Activated T-helper 2 cell treated with anti-CD3 and anti-CD28 coated beads, Interferon-gamma antibody, Interleukin-2, Interleukin-4, amounts not matched to agents 10 μg/mL and 5 μg/mL and 100 μg/mL, durations not matched to agents 14 hours and 24 hours and 36 hours (primary cell): ENCODE results near the gene DSG3. TPM values are rescaled to one million over a fixed set of nuclear protein-coding genes. Genes with fewer than 3 reads are reported as not detected.

Source experiments
- DNase-seq: peaks from one replicate; pipeline ENCODE4 v3.0.0; 2021; ENCODE audit warnings: low spot score
- H3K27ac Mint-ChIP-seq: one replicate; pipeline ENCODE4 v1.8.0; 2021; ENCODE audit warnings: mixed read lengths
- H3K27me3 Mint-ChIP-seq: one replicate; pipeline ENCODE4 v1.8.0; 2021; ENCODE audit warnings: low read depth, mixed read lengths
- H3K36me3 Mint-ChIP-seq: one replicate; pipeline ENCODE4 v1.8.0; 2021; ENCODE audit warnings: low read depth, mixed read lengths
- H3K4me1 Mint-ChIP-seq: one replicate; pipeline ENCODE4 v1.8.0; 2021; ENCODE audit warnings: low read depth, mixed read lengths
- H3K4me3 Mint-ChIP-seq: one replicate; pipeline ENCODE4 v1.8.0; 2021; ENCODE audit warnings: low read depth, mild to moderate bottlenecking, moderate library complexity, mixed read lengths
- H3K9me3 Mint-ChIP-seq: one replicate; pipeline ENCODE4 v1.8.0; 2021; ENCODE audit warnings: mixed read lengths
- intact Hi-C: fragments of 100-400 bp; cut with micrococcal nuclease; formaldehyde crosslinking; loops from one replicate; pipeline ENCODE4 v1.15.1; 2023
- total RNA-seq: library from RNA; stranded (reverse); gene quantifications from 2 replicates; pipeline ENCODE4 v1.2.3, GENCODE V29; 2022

DSG3 gene, protein sequence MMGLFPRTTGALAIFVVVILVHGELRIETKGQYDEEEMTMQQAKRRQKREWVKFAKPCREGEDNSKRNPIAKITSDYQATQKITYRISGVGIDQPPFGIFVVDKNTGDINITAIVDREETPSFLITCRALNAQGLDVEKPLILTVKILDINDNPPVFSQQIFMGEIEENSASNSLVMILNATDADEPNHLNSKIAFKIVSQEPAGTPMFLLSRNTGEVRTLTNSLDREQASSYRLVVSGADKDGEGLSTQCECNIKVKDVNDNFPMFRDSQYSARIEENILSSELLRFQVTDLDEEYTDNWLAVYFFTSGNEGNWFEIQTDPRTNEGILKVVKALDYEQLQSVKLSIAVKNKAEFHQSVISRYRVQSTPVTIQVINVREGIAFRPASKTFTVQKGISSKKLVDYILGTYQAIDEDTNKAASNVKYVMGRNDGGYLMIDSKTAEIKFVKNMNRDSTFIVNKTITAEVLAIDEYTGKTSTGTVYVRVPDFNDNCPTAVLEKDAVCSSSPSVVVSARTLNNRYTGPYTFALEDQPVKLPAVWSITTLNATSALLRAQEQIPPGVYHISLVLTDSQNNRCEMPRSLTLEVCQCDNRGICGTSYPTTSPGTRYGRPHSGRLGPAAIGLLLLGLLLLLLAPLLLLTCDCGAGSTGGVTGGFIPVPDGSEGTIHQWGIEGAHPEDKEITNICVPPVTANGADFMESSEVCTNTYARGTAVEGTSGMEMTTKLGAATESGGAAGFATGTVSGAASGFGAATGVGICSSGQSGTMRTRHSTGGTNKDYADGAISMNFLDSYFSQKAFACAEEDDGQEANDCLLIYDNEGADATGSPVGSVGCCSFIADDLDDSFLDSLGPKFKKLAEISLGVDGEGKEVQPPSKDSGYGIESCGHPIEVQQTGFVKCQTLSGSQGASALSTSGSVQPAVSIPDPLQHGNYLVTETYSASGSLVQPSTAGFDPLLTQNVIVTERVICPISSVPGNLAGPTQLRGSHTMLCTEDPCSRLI
- not detected in 2 replicates for total RNA-seq

DNA sequence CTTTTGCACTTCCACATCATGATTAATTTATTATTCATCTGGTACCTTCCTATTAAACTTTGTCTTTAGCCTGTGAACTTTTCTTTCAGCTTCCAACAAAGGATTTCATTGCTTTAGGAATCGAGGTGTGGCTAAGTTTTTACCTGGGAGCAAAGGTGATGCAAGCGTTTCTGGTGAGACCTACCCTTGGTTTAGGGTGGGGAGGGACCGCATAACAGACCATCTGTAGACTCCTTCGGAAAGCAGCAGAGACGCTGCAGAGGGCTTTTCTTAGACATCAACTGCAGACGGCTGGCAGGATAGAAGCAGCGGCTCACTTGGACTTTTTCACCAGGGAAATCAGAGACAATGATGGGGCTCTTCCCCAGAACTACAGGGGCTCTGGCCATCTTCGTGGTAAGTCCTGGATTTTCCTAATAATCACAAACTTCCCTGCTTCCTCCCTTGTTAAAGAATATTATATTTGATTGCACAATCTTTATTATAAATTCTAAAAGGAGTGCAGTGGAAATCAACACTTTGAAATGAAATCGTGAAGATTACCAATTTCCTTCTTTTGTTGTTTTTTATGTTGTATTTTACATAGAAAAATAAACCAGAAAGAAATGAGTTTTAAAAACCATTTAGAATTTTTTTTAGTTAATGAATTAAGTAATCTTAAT, at the start of gene DSG3:
DSG3 (plus strand) TSS at position 212 of the 662 bp plus-strand sequence; CDS start at position 349, 137 bp downstream.
- Mint-ChIP-seq H3K9me3 (no peaks in the 10 kb centered on the region), H3K4me3 (no peak within 1 kb of the TSS), H3K27ac (no peak within 1 kb of the TSS), H3K36me3 (no peaks in the 10 kb centered on the region), H3K27me3 (no peaks in the 10 kb centered on the region), H3K4me1 (no peaks in the 10 kb centered on the region)
- no peak for DNase-seq
- intact Hi-C loops: no loop called here

DNA sequence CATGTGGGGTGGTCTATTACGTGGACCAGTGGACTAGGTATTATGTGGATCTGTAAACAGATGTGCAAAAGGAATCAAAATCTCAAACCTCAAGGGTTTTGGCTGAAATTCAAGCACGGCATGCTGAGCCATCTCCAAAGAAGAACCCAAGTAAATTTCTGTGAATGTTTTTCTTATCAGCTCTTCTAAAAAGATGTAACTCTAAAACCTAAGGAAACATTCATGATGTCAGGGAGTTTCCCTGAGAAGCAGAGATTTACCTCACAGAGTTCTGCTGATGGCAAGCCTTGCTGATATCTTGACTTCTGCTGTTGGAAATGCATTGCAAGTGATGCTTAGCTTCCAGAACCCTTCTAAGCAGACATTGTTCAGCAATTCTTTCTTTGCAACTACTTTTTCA, 49.4 kb upstream of the DSG3 start:
- Mint-ChIP-seq H3K4me3 (no peak overlapping the region), H3K27me3 (no peaks in the 10 kb centered on the region), H3K27ac (no peak overlapping the region), H3K9me3 (no peaks in the 10 kb centered on the region), H3K36me3 (no peaks in the 10 kb centered on the region), H3K4me1 (no peaks in the 10 kb centered on the region)
- intact Hi-C loops: no loop called here
- no peak for DNase-seq

DNA sequence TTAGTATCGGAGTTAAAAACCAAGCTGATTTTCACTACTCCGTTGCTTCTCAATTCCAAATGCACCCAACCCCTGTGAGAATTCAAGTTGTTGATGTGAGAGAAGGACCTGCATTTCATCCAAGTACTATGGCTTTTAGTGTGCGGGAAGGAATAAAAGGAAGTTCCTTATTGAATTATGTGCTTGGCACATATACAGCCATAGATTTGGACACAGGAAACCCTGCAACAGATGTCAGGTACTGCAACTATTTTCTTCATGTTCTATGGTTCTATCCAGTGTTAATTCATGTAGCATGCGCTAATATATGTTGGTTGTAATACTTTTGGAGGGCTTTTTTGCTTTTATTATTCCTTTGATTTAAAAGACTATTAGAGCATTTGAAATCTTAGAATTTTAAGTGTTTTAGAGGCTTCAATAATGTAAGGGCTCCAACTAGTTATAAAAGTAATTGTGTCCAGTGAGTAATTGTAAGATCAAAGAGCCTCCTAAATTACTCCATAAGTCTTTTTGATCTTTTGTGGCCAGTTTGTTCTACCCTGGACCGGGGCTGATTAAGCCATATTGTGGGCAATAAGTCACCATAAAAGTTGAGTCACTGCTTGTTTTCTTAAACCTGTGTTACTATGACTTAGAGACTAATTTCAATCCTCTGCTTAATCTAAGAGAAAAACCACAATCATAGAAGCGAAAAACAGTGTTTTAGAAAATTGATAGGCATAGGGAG, 48.1 kb upstream of the DSG3 start:
- Mint-ChIP-seq H3K36me3 (no peaks in the 10 kb centered on the region), H3K9me3 (no peaks in the 10 kb centered on the region), H3K27me3 (no peaks in the 10 kb centered on the region), H3K4me3 (no peak overlapping the region), H3K27ac (no peak overlapping the region), H3K4me1 (no peaks in the 10 kb centered on the region)
- intact Hi-C loops: no loop called here
- no peak for DNase-seq

DNA sequence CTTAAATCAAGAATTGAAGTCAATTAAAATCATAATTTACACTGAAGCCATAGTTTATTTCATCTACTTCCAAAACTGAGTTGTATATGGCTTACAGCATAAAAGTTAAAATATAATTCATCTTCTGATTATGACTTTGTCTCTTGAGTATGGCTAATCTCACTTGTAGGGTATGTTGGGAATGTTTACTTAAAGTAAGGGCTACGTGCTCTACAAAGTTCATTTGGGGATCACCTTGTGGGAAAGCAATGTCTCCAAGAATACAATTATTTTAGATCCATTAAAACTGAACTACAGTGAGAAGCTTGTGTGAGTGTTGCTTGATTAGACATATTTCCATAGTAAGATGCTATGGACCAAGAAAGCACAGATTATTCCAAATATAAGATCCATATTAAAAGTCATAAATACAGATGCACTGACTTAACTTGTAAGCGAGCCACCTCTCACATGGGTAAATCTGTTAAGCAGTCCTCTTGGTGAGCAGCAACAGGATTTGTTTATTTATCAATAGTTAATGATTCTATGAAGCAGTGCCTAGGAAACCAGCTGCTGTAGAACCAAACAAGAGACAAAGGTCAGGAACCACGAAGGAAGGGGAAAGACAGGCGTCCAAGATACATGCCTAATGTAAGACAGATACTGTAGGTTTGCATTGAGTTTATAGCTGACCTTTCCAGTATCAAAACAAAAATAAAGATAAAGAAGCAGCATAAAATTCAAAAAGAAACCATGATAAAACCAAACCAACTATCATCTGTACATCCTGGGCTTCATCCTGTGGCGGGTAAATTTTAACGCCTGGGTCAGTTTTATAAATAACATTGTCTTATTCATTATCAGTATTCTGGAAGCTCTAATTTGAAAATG, 46.1 kb upstream of the DSG3 start:
- Mint-ChIP-seq H3K4me3 (no peak overlapping the region), H3K9me3 (no peaks in the 10 kb centered on the region), H3K27ac (no peak overlapping the region), H3K36me3 (no peaks in the 10 kb centered on the region), H3K4me1 (no peaks in the 10 kb centered on the region), H3K27me3 (no peaks in the 10 kb centered on the region)
- DNase-seq: no peak
- intact Hi-C loops: no loop called here

DNA sequence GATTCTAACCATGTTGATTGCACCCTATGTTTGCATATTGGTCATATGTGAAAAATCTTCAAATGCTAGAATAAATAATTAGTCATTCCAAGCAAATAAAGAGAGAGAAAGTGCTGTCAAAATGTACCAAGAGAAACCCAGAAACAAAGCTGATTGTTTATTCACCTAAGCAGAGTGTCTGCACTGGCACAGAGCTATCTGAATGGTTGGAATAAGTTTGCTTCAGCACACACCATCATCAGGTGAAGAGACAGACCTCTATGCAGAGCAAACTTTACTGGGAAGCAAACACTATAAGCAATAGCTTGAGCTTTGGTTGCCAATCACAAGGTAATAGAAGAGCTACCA, 45.5 kb upstream of the DSG3 start:
- no peaks in the 10 kb centered on the region for H3K36me3 Mint-ChIP-seq
- no peak overlapping the region for H3K27ac Mint-ChIP-seq
- H3K4me3 Mint-ChIP-seq: no peak overlapping the region
- H3K4me1 Mint-ChIP-seq: no peaks in the 10 kb centered on the region
- H3K9me3 Mint-ChIP-seq: no peaks in the 10 kb centered on the region
- no peak for DNase-seq
- intact Hi-C loops: no loop called here
- H3K27me3 Mint-ChIP-seq: no peaks in the 10 kb centered on the region

DNA sequence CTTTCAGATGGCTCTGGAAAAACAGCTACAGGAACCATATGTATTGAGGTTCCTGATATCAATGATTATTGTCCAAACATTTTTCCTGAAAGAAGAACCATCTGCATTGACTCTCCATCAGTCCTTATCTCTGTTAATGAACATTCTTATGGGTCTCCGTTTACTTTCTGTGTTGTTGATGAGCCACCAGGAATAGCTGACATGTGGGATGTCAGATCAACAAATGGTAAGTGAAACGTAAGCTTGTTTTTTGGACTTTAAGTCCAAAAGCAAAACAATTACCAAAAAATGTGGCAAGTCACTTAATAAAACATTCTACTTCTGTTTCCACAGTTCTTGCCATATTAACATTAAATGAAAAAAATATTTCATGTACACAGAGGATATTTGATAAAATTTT, 44.1 kb upstream of the DSG3 start:
- no peak overlapping the region for H3K4me3 Mint-ChIP-seq
- intact Hi-C loops: no loop called here

DNA sequence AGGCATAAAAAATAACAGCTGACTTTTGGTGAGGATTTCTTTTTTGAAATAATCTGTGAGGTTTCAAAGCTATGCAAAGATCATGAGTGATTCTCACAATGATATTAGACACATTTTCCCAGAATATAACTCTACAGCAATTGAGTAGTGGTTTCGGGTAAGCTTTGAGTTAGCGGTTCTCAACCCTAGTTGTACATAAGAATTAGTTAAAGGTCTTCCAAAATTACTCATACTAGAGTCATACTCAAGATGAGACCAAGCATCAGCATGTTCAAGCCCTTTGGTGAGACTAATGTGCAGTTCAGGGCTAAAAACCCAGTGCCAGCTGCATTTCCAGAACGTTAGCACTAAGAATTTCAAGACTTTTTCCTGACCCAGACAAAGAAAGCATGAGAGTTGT, 39.9 kb upstream of the DSG3 start:
- DNase-seq: no peak
- Mint-ChIP-seq H3K4me1 (no peaks in the 10 kb centered on the region), H3K27ac (no peak overlapping the region), H3K36me3 (no peaks in the 10 kb centered on the region), H3K27me3 (no peaks in the 10 kb centered on the region), H3K4me3 (no peak overlapping the region), H3K9me3 (no peaks in the 10 kb centered on the region)
- intact Hi-C loops: no loop called here

More for the DNA sequence above, 44.1 kb upstream of the DSG3 start:
- no peak overlapping the region for H3K27ac Mint-ChIP-seq
- no peaks in the 10 kb centered on the region for H3K36me3 Mint-ChIP-seq
- H3K4me1 Mint-ChIP-seq: no peaks in the 10 kb centered on the region
- H3K9me3 Mint-ChIP-seq: no peaks in the 10 kb centered on the region
- H3K27me3 Mint-ChIP-seq: no peaks in the 10 kb centered on the region
- no peak for DNase-seq

DNA sequence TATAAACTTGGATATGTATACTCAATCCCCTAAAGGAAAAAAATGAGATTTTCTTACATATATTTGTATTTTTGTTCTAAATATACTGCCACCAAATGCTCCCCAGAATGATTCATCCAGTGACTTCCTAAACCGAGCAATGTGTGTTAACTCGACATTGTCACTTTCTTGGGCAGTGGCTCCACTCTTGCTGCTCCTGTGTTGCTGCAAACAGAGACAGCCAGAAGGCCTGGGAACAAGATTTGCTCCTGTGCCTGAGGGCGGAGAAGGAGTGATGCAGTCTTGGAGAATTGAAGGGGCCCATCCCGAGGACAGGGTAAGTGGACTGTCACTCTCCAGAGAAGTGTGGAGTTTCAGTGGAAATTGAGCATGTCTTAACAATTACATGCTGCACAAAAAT, 38.3 kb upstream of the DSG3 start:
- H3K4me3 Mint-ChIP-seq: no peak overlapping the region
- no peaks in the 10 kb centered on the region for H3K4me1 Mint-ChIP-seq
- intact Hi-C loops: no loop called here
- no peaks in the 10 kb centered on the region for H3K36me3 Mint-ChIP-seq
- H3K27ac Mint-ChIP-seq: no peak overlapping the region
- peaks cover 4% of the 10 kb centered on the region for H3K9me3 Mint-ChIP-seq
- no peaks in the 10 kb centered on the region for H3K27me3 Mint-ChIP-seq
- DNase-seq: no peak

DNA sequence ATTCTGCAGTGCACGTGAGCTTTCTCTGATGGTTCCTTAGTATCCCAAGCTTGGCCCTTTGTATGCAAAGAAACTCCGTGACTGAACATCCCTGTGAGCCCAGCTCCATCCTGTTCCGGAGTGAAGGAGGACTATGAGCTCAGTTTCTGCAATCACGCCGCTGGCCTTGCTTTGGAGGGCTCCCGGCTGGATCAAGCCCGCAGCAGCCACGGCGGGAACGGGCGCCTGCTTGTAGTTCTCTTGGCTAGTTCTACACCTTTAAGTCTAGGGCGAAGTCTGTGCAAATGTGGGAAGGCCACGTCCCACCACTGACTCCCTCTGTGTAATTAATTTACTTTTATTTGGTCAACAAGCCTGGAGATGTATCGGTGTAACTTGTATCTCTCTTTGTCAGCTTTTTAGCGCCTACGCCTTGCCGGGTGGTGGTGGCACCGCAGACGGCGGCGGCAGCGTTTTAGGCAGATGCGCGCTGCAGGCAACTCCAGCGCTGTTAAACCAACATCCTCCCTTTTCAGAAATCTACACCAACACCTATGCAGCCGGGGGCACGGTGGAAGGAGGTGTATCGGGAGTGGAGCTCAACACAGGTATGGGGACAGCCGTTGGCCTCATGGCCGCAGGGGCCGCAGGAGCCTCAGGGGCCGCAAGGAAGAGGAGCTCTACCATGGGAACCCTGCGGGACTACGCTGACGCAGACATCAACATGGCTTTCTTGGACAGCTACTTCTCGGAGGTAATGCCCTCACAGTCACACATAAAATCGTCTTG, 36.6 kb upstream of the DSG3 start:
- DNase-seq: no peak
- no peaks in the 10 kb centered on the region for H3K4me1 Mint-ChIP-seq
- H3K27me3 Mint-ChIP-seq: no peaks in the 10 kb centered on the region
- intact Hi-C loops: no loop called here
- H3K27ac Mint-ChIP-seq: no peak overlapping the region
- H3K36me3 Mint-ChIP-seq: no peaks in the 10 kb centered on the region
- H3K9me3 Mint-ChIP-seq: peaks cover 4% of the 10 kb centered on the region
- no peak overlapping the region for H3K4me3 Mint-ChIP-seq

DNA sequence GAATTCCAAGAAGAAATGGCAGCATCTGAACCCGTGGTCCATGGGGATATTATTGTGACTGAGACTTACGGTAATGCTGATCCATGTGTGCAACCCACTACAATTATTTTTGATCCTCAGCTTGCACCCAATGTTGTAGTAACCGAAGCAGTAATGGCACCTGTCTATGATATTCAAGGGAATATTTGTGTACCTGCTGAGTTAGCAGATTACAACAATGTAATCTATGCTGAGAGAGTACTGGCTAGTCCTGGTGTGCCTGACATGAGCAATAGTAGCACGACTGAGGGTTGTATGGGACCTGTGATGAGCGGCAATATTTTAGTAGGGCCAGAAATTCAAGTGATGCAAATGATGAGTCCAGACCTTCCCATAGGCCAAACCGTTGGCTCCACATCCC, 34.4 kb upstream of the DSG3 start:
- H3K36me3 Mint-ChIP-seq: no peaks in the 10 kb centered on the region
- intact Hi-C loops: no loop called here

DNA sequence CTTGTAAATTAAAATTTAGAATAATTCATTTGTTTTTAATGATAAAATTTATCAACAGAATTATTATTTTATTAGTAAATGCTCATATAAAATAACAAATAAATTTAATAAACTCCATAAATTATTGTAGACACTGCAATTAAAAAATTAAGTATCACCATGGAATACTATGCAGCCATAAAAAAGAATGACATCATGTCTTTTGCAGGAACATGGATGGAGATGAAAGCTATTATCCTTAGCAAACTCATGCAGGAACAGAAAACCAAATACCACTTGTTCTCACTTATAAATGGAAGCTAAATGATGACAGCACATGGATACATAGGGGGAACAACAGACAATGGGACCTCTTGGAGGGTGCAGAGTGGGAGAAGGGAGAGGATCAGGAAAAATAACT, 29.7 kb upstream of the DSG3 start:
- no peaks in the 10 kb centered on the region for H3K36me3 Mint-ChIP-seq
- intact Hi-C loops: no loop called here
- H3K27me3 Mint-ChIP-seq: no peaks in the 10 kb centered on the region

More for the DNA sequence above, 34.4 kb upstream of the DSG3 start:
- Mint-ChIP-seq H3K27ac (no peak overlapping the region), H3K9me3 (peaks cover 4% of the 10 kb centered on the region), H3K4me1 (no peaks in the 10 kb centered on the region), H3K27me3 (no peaks in the 10 kb centered on the region), H3K4me3 (no peak overlapping the region)
- DNase-seq: no peak

More for the DNA sequence above, 29.7 kb upstream of the DSG3 start:
- no peak for DNase-seq
- H3K4me1 Mint-ChIP-seq: no peaks in the 10 kb centered on the region
- H3K9me3 Mint-ChIP-seq: peaks cover 4% of the 10 kb centered on the region
- no peak overlapping the region for H3K27ac Mint-ChIP-seq
- H3K4me3 Mint-ChIP-seq: no peak overlapping the region
